ENCODE results near the gene CEP83.

The CEP83 gene

DNA sequence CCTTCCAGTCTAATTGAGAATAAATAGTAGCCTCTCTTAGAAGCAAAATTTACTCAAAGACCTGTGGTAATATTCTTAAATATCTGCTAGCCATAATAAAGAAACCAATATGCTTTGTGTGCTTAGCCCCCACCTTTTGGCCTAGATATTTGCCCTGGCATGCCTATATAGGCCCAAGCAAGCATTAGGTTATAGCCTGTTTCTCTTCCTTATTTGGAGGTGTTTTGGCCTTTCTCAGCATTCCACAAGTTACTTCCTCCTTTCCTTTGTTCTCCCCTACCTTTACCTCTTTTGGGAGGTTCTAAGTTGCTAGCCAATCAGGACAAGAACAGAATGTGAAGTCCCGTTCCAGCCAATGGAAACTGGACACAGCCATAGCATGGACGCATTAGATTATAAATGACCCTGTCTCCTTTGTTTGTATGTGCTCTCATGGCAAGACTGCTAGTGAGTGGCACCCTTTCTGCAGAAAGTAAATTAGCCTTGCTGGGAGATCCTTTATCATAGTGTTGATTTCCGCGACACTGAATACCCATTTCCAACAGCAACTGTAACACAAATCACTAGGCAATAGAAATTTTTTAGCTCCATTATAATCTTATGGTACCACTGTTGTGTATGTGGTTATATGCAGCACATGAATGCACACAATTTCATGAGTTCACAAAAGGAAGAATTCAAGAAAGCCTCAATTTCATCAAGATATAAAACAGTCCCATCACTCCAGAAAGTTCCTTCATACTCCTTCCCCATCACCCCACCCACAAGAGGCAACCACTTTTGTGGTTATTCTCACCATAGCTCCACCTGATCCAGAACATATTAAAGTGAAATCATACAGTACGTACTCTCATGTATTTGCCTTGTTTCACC is 37.6 kb downstream of the CEP83 start:
- TF ChIP-seq ZFX (IDR thresholded peaks at IDR 0.05; ENCODE audit: borderline replicate concordance): no peak
- TF ChIP-seq, protein P1, sequence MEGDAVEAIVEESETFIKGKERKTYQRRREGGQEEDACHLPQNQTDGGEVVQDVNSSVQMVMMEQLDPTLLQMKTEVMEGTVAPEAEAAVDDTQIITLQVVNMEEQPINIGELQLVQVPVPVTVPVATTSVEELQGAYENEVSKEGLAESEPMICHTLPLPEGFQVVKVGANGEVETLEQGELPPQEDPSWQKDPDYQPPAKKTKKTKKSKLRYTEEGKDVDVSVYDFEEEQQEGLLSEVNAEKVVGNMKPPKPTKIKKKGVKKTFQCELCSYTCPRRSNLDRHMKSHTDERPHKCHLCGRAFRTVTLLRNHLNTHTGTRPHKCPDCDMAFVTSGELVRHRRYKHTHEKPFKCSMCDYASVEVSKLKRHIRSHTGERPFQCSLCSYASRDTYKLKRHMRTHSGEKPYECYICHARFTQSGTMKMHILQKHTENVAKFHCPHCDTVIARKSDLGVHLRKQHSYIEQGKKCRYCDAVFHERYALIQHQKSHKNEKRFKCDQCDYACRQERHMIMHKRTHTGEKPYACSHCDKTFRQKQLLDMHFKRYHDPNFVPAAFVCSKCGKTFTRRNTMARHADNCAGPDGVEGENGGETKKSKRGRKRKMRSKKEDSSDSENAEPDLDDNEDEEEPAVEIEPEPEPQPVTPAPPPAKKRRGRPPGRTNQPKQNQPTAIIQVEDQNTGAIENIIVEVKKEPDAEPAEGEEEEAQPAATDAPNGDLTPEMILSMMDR (IDR thresholded peaks at IDR 0.05): no peak

DNA sequence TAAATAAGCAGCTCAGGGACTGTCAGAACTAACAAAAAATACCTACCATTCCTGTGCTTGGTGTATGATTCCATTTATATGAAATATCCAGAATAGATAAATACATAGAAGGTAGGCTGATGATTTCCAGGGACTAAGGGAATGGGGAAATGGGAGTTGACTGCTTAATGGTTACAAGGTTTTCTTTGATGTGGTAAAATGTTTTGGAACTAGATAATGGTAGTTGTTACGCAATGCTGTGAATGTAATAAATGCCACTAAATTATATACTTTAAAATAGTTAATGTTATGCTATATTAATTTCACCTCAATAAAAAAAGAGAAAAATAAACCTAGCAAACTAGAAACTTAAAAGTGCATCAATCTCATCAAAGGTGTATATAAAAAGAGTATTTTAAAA is 41.1 kb downstream of the CEP83 start:
- H3K27ac ChIP-seq: no peak overlapping the region
- TF ChIP-seq, protein P1 (IDR thresholded peaks at IDR 0.05): no peak
- no peak for TF ChIP-seq ZFX (IDR thresholded peaks at IDR 0.05; ENCODE audit: borderline replicate concordance)

More for the DNA sequence above, 37.6 kb downstream of the CEP83 start:
- H3K27ac ChIP-seq: no peak overlapping the region

DNA sequence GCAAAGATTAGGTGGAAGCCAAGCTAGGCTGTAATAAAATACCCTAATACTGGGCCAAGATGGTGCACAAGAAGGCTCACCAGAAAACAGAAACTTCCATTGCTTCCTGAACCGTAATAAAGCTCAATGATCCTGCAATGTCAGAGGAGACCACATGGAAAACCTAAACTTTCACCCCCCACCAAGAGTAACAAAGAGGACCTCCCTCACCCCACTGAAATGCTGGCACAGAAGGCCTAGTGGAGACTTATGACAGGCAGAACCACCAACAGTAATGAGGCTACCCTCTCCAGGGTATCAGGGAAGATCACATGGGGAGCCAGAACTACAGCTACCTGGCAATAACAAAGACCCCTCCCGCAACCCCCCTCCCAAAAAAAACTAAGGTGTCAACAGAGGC is 43.1 kb downstream of the CEP83 start:
- no peak overlapping the region for H3K27ac ChIP-seq
- TF ChIP-seq ZFX (IDR thresholded peaks at IDR 0.05; ENCODE audit: borderline replicate concordance): no peak
- TF ChIP-seq, protein P1 (IDR thresholded peaks at IDR 0.05): no peak

DNA sequence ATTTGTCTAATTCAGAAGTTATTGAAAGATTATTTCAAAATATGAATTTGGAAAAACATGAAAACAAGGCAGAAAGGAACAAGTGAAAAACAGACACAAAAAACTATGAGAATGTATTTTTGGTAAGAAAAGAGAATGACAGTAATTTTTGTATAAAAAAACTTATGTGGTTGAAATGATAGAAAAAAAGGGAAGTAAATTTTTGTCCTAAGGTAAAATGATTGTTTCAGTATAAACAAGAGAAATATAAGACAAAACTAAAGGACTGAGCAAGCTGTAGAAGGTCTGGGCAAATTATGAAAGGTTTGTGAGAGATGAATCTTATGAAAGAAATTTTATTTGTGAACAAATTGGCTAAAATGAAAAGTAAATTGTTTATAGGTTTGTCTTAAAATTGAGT is 44.6 kb downstream of the CEP83 start:
- TF ChIP-seq ZFX (IDR thresholded peaks at IDR 0.05; ENCODE audit: borderline replicate concordance): no peak
- TF ChIP-seq, protein P1 (IDR thresholded peaks at IDR 0.05): no peak
- H3K27ac ChIP-seq: no peak overlapping the region

DNA sequence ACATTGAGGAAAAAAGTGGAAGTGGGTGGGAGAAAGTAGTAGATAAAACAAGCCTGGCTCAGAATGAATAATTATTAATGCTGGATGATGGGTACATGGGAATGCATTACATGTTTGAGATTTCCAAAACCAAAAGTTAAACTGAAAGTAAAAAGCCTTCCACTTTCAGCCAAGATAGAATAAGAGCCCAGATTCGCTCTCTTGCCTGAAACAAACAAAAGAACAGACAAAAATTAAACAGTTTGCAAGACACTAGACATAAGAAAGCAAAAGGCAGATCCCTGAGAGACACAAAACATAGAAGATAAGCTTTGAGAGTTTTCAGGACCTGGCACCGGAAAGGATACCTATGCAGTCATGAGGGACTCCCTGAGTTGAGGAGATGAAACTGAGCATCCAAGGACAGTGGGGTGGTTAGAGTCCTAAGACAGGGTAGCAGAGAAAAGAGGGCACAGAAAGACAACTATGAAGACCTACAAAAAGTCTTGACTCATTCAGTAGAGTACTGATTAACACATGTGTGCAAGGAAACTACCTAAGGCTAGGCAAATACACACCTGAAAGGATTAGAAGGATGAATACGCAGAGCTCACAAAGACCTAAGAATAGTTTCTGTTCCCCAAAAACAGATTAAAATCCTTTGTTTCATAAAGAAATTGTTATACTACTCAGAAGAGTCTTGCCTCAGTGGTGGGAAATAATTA is 54.1 kb downstream of the CEP83 start:
- TF ChIP-seq, protein P1 (IDR thresholded peaks at IDR 0.05): no peak
- TF ChIP-seq ZFX (IDR thresholded peaks at IDR 0.05; ENCODE audit: borderline replicate concordance): no peak
- no peak overlapping the region for H3K27ac ChIP-seq

DNA sequence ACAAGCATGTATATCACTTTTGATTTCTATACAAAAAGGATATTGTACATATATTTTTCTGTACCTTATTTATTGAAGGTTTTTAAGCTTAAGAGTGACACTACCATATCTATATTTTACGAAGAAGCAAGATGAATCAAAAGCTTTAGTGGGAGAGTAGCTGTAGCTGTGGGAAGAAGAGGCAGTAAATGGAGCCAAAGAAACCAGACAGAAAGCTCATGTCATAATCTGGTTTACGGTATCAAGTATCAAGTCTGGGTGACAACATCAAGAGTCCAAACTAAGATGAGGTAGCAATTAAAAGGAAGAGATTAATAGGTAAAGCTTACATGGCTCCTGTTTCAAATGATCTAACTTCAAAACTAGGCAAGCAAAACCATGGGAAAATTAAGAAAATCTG is 54.8 kb downstream of the CEP83 start:
- no peak overlapping the region for H3K27ac ChIP-seq

More for the DNA sequence above, 54.8 kb downstream of the CEP83 start:
- TF ChIP-seq, protein P1 (IDR thresholded peaks at IDR 0.05): no peak
- no peak for TF ChIP-seq ZFX (IDR thresholded peaks at IDR 0.05; ENCODE audit: borderline replicate concordance)
